Activated T-cell treated with anti-CD3 and anti-CD28 coated beads, Interleukin-2, amount 50 U/mL, for 48 hours (primary cell): ENCODE data around the gene ZCCHC4.
A peak's percentile ranks its signal among the peaks of the same experiment; 100 is the strongest.
"Not testable (repeated sequence)": the region's sequence is repeated elsewhere in the genome, so short reads cannot be mapped to it uniquely, and the experiment has no call there.

Experiments
- DNase-seq, 2 experiments: peaks; one replicate each; pipeline ENCODE4 v3.0.0-alpha.2; 2020

ZCCHC4 gene

GRCh38 chr4:25320773-25321172 is 8.2 kb downstream of the ZCCHC4 start:
- DNase-seq, result no peak

- DNase-seq, result no peak
Measured at GRCh38 chr4:25321703-25322102, 9.1 kb downstream of the ZCCHC4 start.

GRCh38 chr4:25328463-25328862 is 15.9 kb downstream of the ZCCHC4 start:
- not testable (repeated sequence) for DNase-seq

GRCh38 chr4:25330335-25330734 is 17.8 kb downstream of the ZCCHC4 start:
- no peak for DNase-seq

- DNase-seq, result no peak
Measured at GRCh38 chr4:25330905-25331808, 18.6 kb downstream of the ZCCHC4 start.

- DNase-seq, result no peak
Measured at GRCh38 chr4:25343671-25344070, 31.1 kb downstream of the ZCCHC4 start.

GRCh38 chr4:25345744-25346143 is 33.2 kb downstream of the ZCCHC4 start:
- no peak for DNase-seq

GRCh38 chr4:25346913-25347312 is 34.3 kb downstream of the ZCCHC4 start:
- no peak for DNase-seq

GRCh38 chr4:25347473-25347872 is 34.9 kb downstream of the ZCCHC4 start:
- no peak for DNase-seq

- DNase-seq, result no peak
Measured at GRCh38 chr4:25347971-25348370, 35.4 kb downstream of the ZCCHC4 start.

- DNase-seq, result no peak
Measured at GRCh38 chr4:25350561-25350960, 38.0 kb downstream of the ZCCHC4 start.

GRCh38 chr4:25351777-25352416 is 39.3 kb downstream of the ZCCHC4 start:
- DNase-seq, result no peak

- DNase-seq, result no peak
Measured at GRCh38 chr4:25356068-25356467, 43.5 kb downstream of the ZCCHC4 start.

GRCh38 chr4:25358515-25359275 is 46.1 kb downstream of the ZCCHC4 start:
- no peak for DNase-seq

GRCh38 chr4:25361253-25361652 is 48.7 kb downstream of the ZCCHC4 start:
- no peak for DNase-seq

GRCh38 chr4:25367004-25367621 is 54.5 kb downstream of the ZCCHC4 start:
- DNase-seq, result no peak

- no peak for DNase-seq
Measured at GRCh38 chr4:25367877-25368276, 55.3 kb downstream of the ZCCHC4 start.

GRCh38 chr4:25368315-25368714 is 55.7 kb downstream of the ZCCHC4 start:
- DNase-seq, result no peak

- no peak for DNase-seq
Measured at GRCh38 chr4:25370242-25370641, 57.7 kb downstream of the ZCCHC4 start.

GRCh38 chr4:25372549-25372948 is 60.0 kb downstream of the ZCCHC4 start:
- not testable (repeated sequence) for DNase-seq

- DNase-seq, result peak; percentile 97 to 98
Measured at GRCh38 chr4:25376754-25377571, 64.4 kb downstream of the ZCCHC4 start, which contains the start of gene ANAPC4. ANAPC4 (plus strand) TSS chr4:25377263; CDS start chr4:25377428, 165 bp downstream.
